GM12878 (cell line): Measurements from ENCODE around the gene ERC2. TPM values are rescaled to one million over a fixed set of nuclear protein-coding genes. Genes with fewer than 3 reads are reported as not detected.
A peak's percentile ranks its signal among the peaks of the same experiment; 100 is the strongest.

Experiments used
- ATAC-seq: fragments of 200-7000 bp; cut with Tn5 transposase; 3 replicates; pipeline ENCODE4 v1.9.1; 2020; ENCODE audit warnings: mild to moderate bottlenecking, moderate library complexity
- BruUV-seq: library from RNA; stranded (reverse); fragments of 400-500 nt; replicated peaks from 2 replicates; lab custom pipeline; 2021; lab: Mats Ljungman, UMichigan
- CTCF ChIA-PET: fragments of 300-600 bp; sonication (Branson Sonifier 250); formaldehyde crosslinking; extraction: SDS; loops from one replicate; lab custom pipeline; 2021; ENCODE audit warnings: inconsistent platforms; lab: Yijun Ruan, JAX
- POLR2A ChIA-PET: fragments of 350-600 bp; formaldehyde crosslinking; extraction: SDS; loops from one replicate; lab custom pipeline; 2021; ENCODE audit warnings: inconsistent platforms; lab: Charles Lee
- RAD21 ChIA-PET: fragments of 300-600 bp; sonication (Branson Sonifier 250); formaldehyde crosslinking; loops from one replicate; lab custom pipeline; 2023; ENCODE audit warnings: antibody characterized with exemption; ENCODE audit not compliant: unreplicated experiment; lab: Charles Lee
- SMC1A ChIA-PET: fragments of 300-600 bp; sonication (Branson Sonifier 250); formaldehyde crosslinking; loops from one replicate; lab custom pipeline; 2023; ENCODE audit not compliant: unreplicated experiment, uncharacterized antibody; lab: Charles Lee
- DNase-seq: peaks from one replicate; pipeline ENCODE4 v3.0.0-alpha.2; 2011; ENCODE audit warnings: low read depth, low spot score
- FAIRE-seq: peaks from 3 replicates; lab custom pipeline; 2011; peaks lifted over from hg19 to GRCh38; lab: Jason Lieb, UNC
- H2AFZ ChIP-seq: 2 replicates; pipeline ENCODE4 v1.6.0; 2011; ENCODE audit warnings: low read depth, low read length, control low read depth; ENCODE audit not compliant: control insufficient read depth
- H3K27ac ChIP-seq: 2 replicates; pipeline ENCODE4 v1.5.1; 2011; ENCODE audit warnings: control low read depth; ENCODE audit not compliant: control insufficient read depth, insufficient read depth
- H3K27me3 ChIP-seq, 2 experiments: replicated peaks in 1 of 2; 2 replicates each; pipeline versions ENCODE4 v1.6.0 to v1.6.1; 2011; ENCODE audit warnings: low read length in 1 of 2; ENCODE audit not compliant: control insufficient read depth in 2 of 2, insufficient read depth in 2 of 2
- H3K36me3 ChIP-seq, 2 experiments: 2 replicates each; pipeline ENCODE4 v1.5.1; 2011; ENCODE audit warnings: low read length in 1 of 2; ENCODE audit not compliant: control insufficient read depth in 2 of 2, insufficient read depth in 2 of 2
- H3K4me1 ChIP-seq: 2 replicates; pipeline ENCODE4 v1.6.1; 2011; ENCODE audit warnings: mild to moderate bottlenecking, low read length, moderate library complexity, mixed read lengths; ENCODE audit not compliant: control insufficient read depth, insufficient read depth
- H3K4me2 ChIP-seq: 2 replicates; pipeline ENCODE4 v1.6.0; 2011; ENCODE audit warnings: control low read depth; ENCODE audit not compliant: control insufficient read depth, insufficient read depth
- H3K4me3 ChIP-seq: fragments of 200-600 bp; sonication (generic); 2 replicates; pipeline ENCODE4 v1.5.1; 2016
- H3K79me2 ChIP-seq: 2 replicates; pipeline ENCODE4 v1.6.0; 2011; ENCODE audit warnings: low read length; ENCODE audit not compliant: control insufficient read depth, insufficient read depth
- H3K9ac ChIP-seq: 2 replicates; pipeline ENCODE4 v1.8.0; 2011; ENCODE audit warnings: low read length, control low read depth, mixed read lengths; ENCODE audit not compliant: control insufficient read depth, insufficient read depth
- H3K9me3 ChIP-seq: replicated peaks from 3 replicates; pipeline ENCODE4 v1.5.1; 2011; ENCODE audit warnings: mild to moderate bottlenecking, low read length; ENCODE audit not compliant: control insufficient read depth, insufficient read depth
- H4K20me1 ChIP-seq: 2 replicates; pipeline ENCODE4 v1.6.0; 2011; ENCODE audit not compliant: control insufficient read depth, insufficient read depth
- EED ChIP-seq: sonication (generic); IDR thresholded peaks from 2 replicates; pipeline ENCODE4 v1.6.1; 2016; ENCODE audit warnings: antibody characterized with exemption, low read depth
- ELK1 ChIP-seq: IDR thresholded peaks from 2 replicates; pipeline ENCODE4 v1.6.1; 2012; ENCODE audit warnings: low read depth, low read length, improper control_type of control experiment
- FOS ChIP-seq: IDR thresholded peaks from 3 replicates; pipeline ENCODE4 v1.6.1; 2011; ENCODE audit warnings: borderline replicate concordance; ENCODE audit not compliant: insufficient read length; ENCODE audit errors: extremely low read depth
- JUND ChIP-seq: IDR thresholded peaks from 2 replicates; pipeline ENCODE4 v1.6.1; 2012; ENCODE audit warnings: low read depth, mild to moderate bottlenecking, low read length, improper control_type of control experiment, moderate library complexity
- MTA2 ChIP-seq: fragments of 450-650 bp; IDR thresholded peaks from 2 replicates; pipeline ENCODE4 v1.6.1; 2016; ENCODE audit warnings: low read depth, mild to moderate bottlenecking, moderate library complexity
- STAT3 ChIP-seq: IDR thresholded peaks from 2 replicates; pipeline ENCODE4 v1.6.1; 2011; ENCODE audit warnings: low read depth, low read length, improper control_type of control experiment
- WGBS: methylation state at CpG from one replicate; pipeline ENCODE4 v1.1.6; 2016; ENCODE audit warnings: low lambda C conversion rate; ENCODE audit not compliant: insufficient replicate concordance, insufficient coverage; ENCODE audit errors: missing lambda C conversion rate; 5-methylcytosine and 5-hydroxymethylcytosine counted together
- in situ Hi-C: fragments of 300-500 bp; cut with MboI; formaldehyde crosslinking; loops from 9 replicates; pipeline ENCODE4 v1.14.3; 2018; ENCODE audit warnings: mixed read lengths
- intact Hi-C: fragments of 100-400 bp; cut with micrococcal nuclease; formaldehyde crosslinking; loops from one replicate; pipeline ENCODE4 v1.14.2; 2022; ENCODE audit not compliant: unreplicated experiment
- polyA plus RNA-seq, 11 experiments: library from polyadenylated mRNA; depleted of rRNA in 4 of 11; unstranded in 6 of 11; stranded (reverse) in 5 of 11; fragments of >200 nt; fragmentation: Nextera tagmentation in 4 of 11; fragmentation: Illumina TruSeq in 1 of 11; extraction: Ambion mirVana in 4 of 11; extraction: Trizol in 1 of 11; gene quantifications; 1 replicate in 1 of 11; 2 replicates in 10 of 11; pipeline versions ENCODE4 v1.2.1 to v1.2.3, GENCODE V29; 2011 to 2016; ENCODE audit warnings: inconsistent platforms in 2 of 11, missing spikeins in 2 of 11, low read depth in 1 of 11
- total RNA-seq, 4 experiments: library from RNA; depleted of rRNA in 3 of 4; stranded (reverse); fragments of >200 nt in 3 of 4; fragmentation: Illumina TruSeq in 1 of 4; extraction: Trizol in 1 of 4; gene quantifications; 2 replicates each; pipeline versions ENCODE4 v1.2.1 to v1.2.3, GENCODE V29; 2013 to 2021
- TF ChIP-seq, protein P1 (sequence below): fragments of 450-650 bp; IDR thresholded peaks from 2 replicates; pipeline ENCODE4 v1.6.1; 2016; ENCODE audit warnings: mild to moderate bottlenecking

The ERC2 gene
- total and polyA plus RNA-seq, 10 of the 15 experiments (the other 5 are each of a cell fraction or from before 2014, with no cell fraction given), result 0.06 to 1.4 (median 0.12) TPM; not detected in 3

DNA sequence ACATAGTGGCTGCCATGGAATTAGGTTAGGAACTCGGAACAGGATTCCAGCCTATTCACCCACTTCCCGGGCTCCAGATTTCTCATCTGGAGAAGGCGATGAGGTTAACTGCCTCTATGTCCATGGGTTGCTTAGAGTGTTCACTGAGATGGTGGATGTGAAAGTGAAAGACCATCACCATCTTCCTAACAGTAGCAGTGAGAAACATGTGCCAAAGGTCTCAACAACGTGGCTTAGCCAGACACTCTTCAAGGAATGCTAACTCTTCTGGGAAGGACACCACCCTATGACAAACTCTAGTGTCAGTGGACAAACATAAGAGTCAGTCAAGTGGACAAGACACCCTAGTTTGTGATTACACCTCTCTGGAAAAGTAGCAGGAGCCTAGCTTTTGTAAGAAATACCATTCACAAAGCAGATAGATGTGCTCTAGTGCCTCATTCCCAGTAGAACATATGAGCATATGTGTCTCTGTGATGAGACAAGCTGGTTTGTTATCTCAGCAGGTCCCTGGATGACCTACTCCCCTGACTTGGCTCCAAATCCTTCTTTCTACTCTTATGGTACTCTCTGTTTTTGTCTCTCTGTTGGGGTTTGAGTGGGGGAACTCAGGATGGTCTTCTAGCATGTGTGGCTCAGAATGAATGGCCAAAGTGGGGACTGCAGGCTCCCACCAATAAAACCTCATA, 770.9 kb downstream of the ERC2 start:
- in situ Hi-C loops, result no loop called here
- intact Hi-C loops, result no loop called here
- WGBS, result 33% methylated on average over 4 of the region's 4 CpGs
- H3K9me3 ChIP-seq, result no peaks in the 10 kb centered on the region
- FAIRE-seq, result no peak
- no peak overlapping the region for H3K27ac ChIP-seq
- SMC1A ChIA-PET, result interaction anchor here (0.7 kb wide), 1 partner anchor 150 kb away, joined by 3 read pairs; no protein-coding TSS in a partner anchor
- no peaks in the 10 kb centered on the region for H4K20me1 ChIP-seq
- H2AFZ ChIP-seq, result peak overlapping the region; percentile 48
- TF ChIP-seq STAT3 (no peak), FOS (no peak), ELK1 (no peak), MTA2 (no peak), JUND (no peak), EED (no peak)
- TF ChIP-seq, protein P1, sequence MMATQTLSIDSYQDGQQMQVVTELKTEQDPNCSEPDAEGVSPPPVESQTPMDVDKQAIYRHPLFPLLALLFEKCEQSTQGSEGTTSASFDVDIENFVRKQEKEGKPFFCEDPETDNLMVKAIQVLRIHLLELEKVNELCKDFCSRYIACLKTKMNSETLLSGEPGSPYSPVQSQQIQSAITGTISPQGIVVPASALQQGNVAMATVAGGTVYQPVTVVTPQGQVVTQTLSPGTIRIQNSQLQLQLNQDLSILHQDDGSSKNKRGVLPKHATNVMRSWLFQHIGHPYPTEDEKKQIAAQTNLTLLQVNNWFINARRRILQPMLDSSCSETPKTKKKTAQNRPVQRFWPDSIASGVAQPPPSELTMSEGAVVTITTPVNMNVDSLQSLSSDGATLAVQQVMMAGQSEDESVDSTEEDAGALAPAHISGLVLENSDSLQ, result no peak
- CTCF ChIA-PET, result no interaction called here
- no peak overlapping the region for H3K4me3 ChIP-seq
- POLR2A ChIA-PET, result no interaction called here
- DNase-seq, result no peak
- no peak overlapping the region for H3K4me2 ChIP-seq
- H3K4me1 ChIP-seq, result no peaks in the 10 kb centered on the region; the same call in 1 of the 2 replicates
- H3K9ac ChIP-seq, result no peak overlapping the region
- H3K36me3 ChIP-seq, result no peaks in the 10 kb centered on the region
- RAD21 ChIA-PET, result no interaction called here
- no peak for ATAC-seq
- no TSS peak for BruUV-seq
- no peaks in the 10 kb centered on the region for H3K27me3 ChIP-seq
- H3K79me2 ChIP-seq, result no peaks in the 10 kb centered on the region
